Ishikawa (cell line): ENCODE measurements around the gene LRP8.

Experiments
- CEBPB ChIP-seq: IDR thresholded peaks from 2 replicates; pipeline ENCODE4 v1.6.1; 2012
- CREB1 ChIP-seq: IDR thresholded peaks from 2 replicates; pipeline ENCODE4 v1.6.1; 2012; ENCODE audit warnings: low read depth
- EGR1 ChIP-seq: IDR thresholded peaks from 2 replicates; pipeline ENCODE4 v1.6.1; 2012
- EP300 ChIP-seq: IDR thresholded peaks from 2 replicates; pipeline ENCODE4 v1.6.1; 2012; ENCODE audit warnings: borderline replicate concordance
- FOXM1 ChIP-seq: IDR thresholded peaks from 2 replicates; pipeline ENCODE4 v1.6.1; 2012; ENCODE audit warnings: low read depth, borderline replicate concordance
- NFIC ChIP-seq: IDR thresholded peaks from 2 replicates; pipeline ENCODE4 v1.6.1; 2012
- RAD21 ChIP-seq: IDR thresholded peaks from 2 replicates; pipeline ENCODE4 v1.6.1; 2012; ENCODE audit warnings: low read depth
- REST ChIP-seq: IDR thresholded peaks from 2 replicates; pipeline ENCODE4 v1.6.1; 2012; ENCODE audit warnings: low read depth, mild to moderate bottlenecking
- TAF1 ChIP-seq: IDR thresholded peaks from 2 replicates; pipeline ENCODE4 v1.6.1; 2012; ENCODE audit warnings: low read depth, mild to moderate bottlenecking
- TCF12 ChIP-seq: IDR thresholded peaks from 2 replicates; pipeline ENCODE4 v1.6.1; 2012; ENCODE audit warnings: low read depth
- TEAD4 ChIP-seq: IDR thresholded peaks from 2 replicates; pipeline ENCODE4 v1.6.1; 2012
- USF1 ChIP-seq: IDR thresholded peaks from 2 replicates; pipeline ENCODE4 v1.6.1; 2012
- YY1 ChIP-seq: IDR thresholded peaks from 2 replicates; pipeline ENCODE4 v1.6.1; 2012; ENCODE audit warnings: low read depth
- ZBTB7A ChIP-seq: IDR thresholded peaks from 2 replicates; pipeline ENCODE4 v1.6.1; 2012; ENCODE audit warnings: low read depth
- TF ChIP-seq, protein P1 (sequence below): IDR thresholded peaks from 2 replicates; pipeline ENCODE4 v1.6.1; 2012

LRP8 gene

GRCh38 chr1:53262000-53262399 is 65.9 kb downstream of the LRP8 start:
- no peak for TF ChIP-seq YY1
- TF ChIP-seq TAF1, result no peak
- TF ChIP-seq EGR1, result no peak
- TF ChIP-seq, protein P1, sequence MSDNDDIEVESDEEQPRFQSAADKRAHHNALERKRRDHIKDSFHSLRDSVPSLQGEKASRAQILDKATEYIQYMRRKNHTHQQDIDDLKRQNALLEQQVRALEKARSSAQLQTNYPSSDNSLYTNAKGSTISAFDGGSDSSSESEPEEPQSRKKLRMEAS, result no peak

GRCh38 chr1:53260631-53261247 is 67.1 kb downstream of the LRP8 start:
- no peak for TF ChIP-seq FOXM1
- no peak for TF ChIP-seq ZBTB7A
- TF ChIP-seq CREB1, result no peak
- no peak for TF ChIP-seq NFIC
- TF ChIP-seq YY1, result no peak
- TF ChIP-seq EGR1, result no peak
- TF ChIP-seq TAF1, result no peak
- no peak for TF ChIP-seq EP300
- TF ChIP-seq, protein P1, result no peak
- no peak for TF ChIP-seq REST
- no peak for TF ChIP-seq TEAD4
- TF ChIP-seq USF1, result no peak
- TF ChIP-seq RAD21, result no peak

- no peak for TF ChIP-seq CREB1
- no peak for TF ChIP-seq TCF12
- no peak for TF ChIP-seq YY1
- no peak for TF ChIP-seq FOXM1
- no peak for TF ChIP-seq TEAD4
- no peak for TF ChIP-seq NFIC
- TF ChIP-seq ZBTB7A, result no peak
- TF ChIP-seq REST, result no peak
- TF ChIP-seq USF1, result no peak
- TF ChIP-seq RAD21, result no peak
- no peak for TF ChIP-seq TAF1
- no peak for TF ChIP-seq EGR1
- TF ChIP-seq, protein P1, result no peak
- no peak for TF ChIP-seq EP300
- TF ChIP-seq CEBPB, result no peak
Observed at GRCh38 chr1:53259932-53260331, 67.9 kb downstream of the LRP8 start.

GRCh38 chr1:53258216-53258615 is 69.7 kb downstream of the LRP8 start:
- no peak for TF ChIP-seq RAD21
- TF ChIP-seq, protein P1, result no peak
- TF ChIP-seq EP300, result no peak
- TF ChIP-seq ZBTB7A, result no peak
- TF ChIP-seq USF1, result no peak
- no peak for TF ChIP-seq CEBPB

GRCh38 chr1:53257454-53258081 is 70.3 kb downstream of the LRP8 start:
- no peak for TF ChIP-seq TCF12
- TF ChIP-seq YY1, result no peak
- TF ChIP-seq EGR1, result no peak
- no peak for TF ChIP-seq EP300
- no peak for TF ChIP-seq USF1
- no peak for TF ChIP-seq CREB1
- no peak for TF ChIP-seq TEAD4
- no peak for TF ChIP-seq CEBPB
- TF ChIP-seq REST, result no peak
- TF ChIP-seq RAD21, result no peak
- TF ChIP-seq FOXM1, result no peak
- no peak for TF ChIP-seq TAF1
- TF ChIP-seq, protein P1, result no peak
- no peak for TF ChIP-seq ZBTB7A
- no peak for TF ChIP-seq NFIC
